ENCODE data around the gene PPP1R9B. TPM values are rescaled to one million over a fixed set of nuclear protein-coding genes. Genes with fewer than 3 reads are reported as not detected.

Gene PPP1R9B
- total and polyA plus RNA-seq, 4 donors = 0.90 to 26.1 (median 7.1) TPM

GRCh38 chr17:50117202-50118051, 33.0 kb downstream of the PPP1R9B start:
- WGBS = 17% methylated on average over 64 of the region's 64 CpGs
- peak in 1 of 2 donors; percentile 70 for TF ChIP-seq RAD21 (IDR thresholded peaks at IDR 0.05)
- TF ChIP-seq ZBTB33 (IDR thresholded peaks at IDR 0.05) = no peak
- peak; percentile 53 for TF ChIP-seq CTCF (IDR thresholded peaks at IDR 0.05; ENCODE audit: low read depth, low read length, missing input control)
- Histone ChIP-seq H3K27ac (ENCODE audit: low read depth in 1 of 2, low read length in 2 of 2) (no peak overlapping the region), H3K4me1 (ENCODE audit: control insufficient read depth in 4 of 4, insufficient read depth in 4 of 4, low read length in 3 of 4) (peaks cover 2 to 12% (median 9%) of the 10 kb centered on the region in 4 donors), H3K9me3 (ENCODE audit: control insufficient read depth in 4 of 4, low read length in 3 of 4) (no peaks in the 10 kb centered on the region), H3K4me3 (ENCODE audit: low read depth in 1 of 3, low read length in 3 of 3) (no peak overlapping the region), H3K9ac (ENCODE audit: low read depth in 1 of 2, low read length in 2 of 2) (peak overlapping the region in 1 of 2 donors; percentile 27), H3K27me3 (ENCODE audit: control insufficient read depth in 4 of 4, insufficient read depth in 4 of 4, low read length in 3 of 4) (no peaks in the 10 kb centered on the region), H3K36me3 (ENCODE audit: control insufficient read depth in 4 of 4, insufficient read depth in 3 of 4, low read depth in 1 of 4, low read length in 3 of 4) (no peaks in the 10 kb centered on the region)
- peak; percentile 55 for DNase-seq (ENCODE audit: low spot score)

GRCh38 chr17:50115756-50116155, 34.7 kb downstream of the PPP1R9B start:
- Histone ChIP-seq H3K27me3 (ENCODE audit: control insufficient read depth in 4 of 4, insufficient read depth in 4 of 4, low read length in 3 of 4) (no peaks in the 10 kb centered on the region), H3K36me3 (ENCODE audit: control insufficient read depth in 4 of 4, insufficient read depth in 3 of 4, low read depth in 1 of 4, low read length in 3 of 4) (no peaks in the 10 kb centered on the region), H3K27ac (ENCODE audit: low read depth in 1 of 2, low read length in 2 of 2) (no peak overlapping the region), H3K4me1 (ENCODE audit: control insufficient read depth in 4 of 4, insufficient read depth in 4 of 4, low read length in 3 of 4) (peaks cover 6 to 24% (median 15%) of the 10 kb centered on the region in 4 donors), H3K9me3 (ENCODE audit: control insufficient read depth in 4 of 4, low read length in 3 of 4) (no peaks in the 10 kb centered on the region), H3K4me3 (ENCODE audit: low read depth in 1 of 3, low read length in 3 of 3) (no peak overlapping the region), H3K9ac (ENCODE audit: low read depth in 1 of 2, low read length in 2 of 2) (no peak overlapping the region)
- DNase-seq (ENCODE audit: low spot score) = no peak
- TF ChIP-seq REST (IDR thresholded peaks at IDR 0.05) (no peak), CTCF (IDR thresholded peaks at IDR 0.05; ENCODE audit: low read depth, low read length, missing input control) (no peak), TAF1 (conservative IDR thresholded peaks at IDR 0.05) (no peak), FOXA2 (IDR thresholded peaks at IDR 0.05) (no peak), RAD21 (IDR thresholded peaks at IDR 0.05) (no peak), GABPA (IDR thresholded peaks at IDR 0.05 in 1 of 2, conservative IDR thresholded peaks at IDR 0.05 in 1 of 2) (no peak), SP1 (IDR thresholded peaks at IDR 0.05) (no peak), ATF3 (IDR thresholded peaks at IDR 0.05) (no peak), HNF4G (IDR thresholded peaks at IDR 0.05) (no peak), YY1 (IDR thresholded peaks at IDR 0.05) (no peak), MAX (IDR thresholded peaks at IDR 0.05) (no peak), EGR1 (IDR thresholded peaks at IDR 0.05; ENCODE audit: low read depth in 2 of 2) (no peak), FOXA1 (IDR thresholded peaks at IDR 0.05) (no peak)
- WGBS = 65% methylated on average over 17 of the region's 17 CpGs

All from liver (tissue), 9 donors.